ENCODE data around the gene LOXHD1.

DNA sequence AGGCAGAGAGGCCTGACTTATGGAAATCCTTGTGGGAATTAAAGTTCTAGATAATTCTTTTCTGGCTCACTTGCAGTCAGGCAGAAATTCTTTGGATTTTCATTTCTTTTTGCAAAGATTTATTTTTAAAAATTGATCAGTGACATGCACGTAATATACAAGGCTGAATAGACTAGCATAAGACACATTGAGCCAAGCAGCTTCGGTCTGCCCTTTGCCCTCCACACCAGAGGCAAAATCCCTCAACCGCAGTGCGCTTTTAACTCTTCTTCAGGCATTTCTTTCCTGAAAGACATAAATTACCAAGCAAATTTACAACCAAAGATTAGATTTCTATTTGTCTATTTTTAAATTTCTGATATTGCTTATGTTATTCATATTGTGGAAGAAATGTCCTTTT is 227.9 kb downstream of the LOXHD1 start:
- TF ChIP-seq MYC (IDR thresholded peaks at IDR 0.05; ENCODE audit: insufficient read depth, insufficient read length, insufficient replicate concordance, low read length, severe bottlenecking): no peak
- TF ChIP-seq EZH2 (IDR thresholded peaks at IDR 0.05; ENCODE audit: borderline replicate concordance, control insufficient read depth, low read depth, low read length): no peak
- TF ChIP-seq TBL1XR1 (IDR thresholded peaks at IDR 0.05; ENCODE audit: low read depth, low read length): no peak
- TF ChIP-seq PML (IDR thresholded peaks at IDR 0.05; ENCODE audit: low read length): no peak
- no peak for TF ChIP-seq CREB1 (IDR thresholded peaks at IDR 0.05; ENCODE audit: low read depth)
- no peak for TF ChIP-seq FOS (IDR thresholded peaks at IDR 0.05; ENCODE audit: borderline replicate concordance, extremely low read depth, insufficient read length)
- no peak for TF ChIP-seq POLR2A (IDR thresholded peaks at IDR 0.05; ENCODE audit: low read depth, low read length)
- TF ChIP-seq, protein P1, sequence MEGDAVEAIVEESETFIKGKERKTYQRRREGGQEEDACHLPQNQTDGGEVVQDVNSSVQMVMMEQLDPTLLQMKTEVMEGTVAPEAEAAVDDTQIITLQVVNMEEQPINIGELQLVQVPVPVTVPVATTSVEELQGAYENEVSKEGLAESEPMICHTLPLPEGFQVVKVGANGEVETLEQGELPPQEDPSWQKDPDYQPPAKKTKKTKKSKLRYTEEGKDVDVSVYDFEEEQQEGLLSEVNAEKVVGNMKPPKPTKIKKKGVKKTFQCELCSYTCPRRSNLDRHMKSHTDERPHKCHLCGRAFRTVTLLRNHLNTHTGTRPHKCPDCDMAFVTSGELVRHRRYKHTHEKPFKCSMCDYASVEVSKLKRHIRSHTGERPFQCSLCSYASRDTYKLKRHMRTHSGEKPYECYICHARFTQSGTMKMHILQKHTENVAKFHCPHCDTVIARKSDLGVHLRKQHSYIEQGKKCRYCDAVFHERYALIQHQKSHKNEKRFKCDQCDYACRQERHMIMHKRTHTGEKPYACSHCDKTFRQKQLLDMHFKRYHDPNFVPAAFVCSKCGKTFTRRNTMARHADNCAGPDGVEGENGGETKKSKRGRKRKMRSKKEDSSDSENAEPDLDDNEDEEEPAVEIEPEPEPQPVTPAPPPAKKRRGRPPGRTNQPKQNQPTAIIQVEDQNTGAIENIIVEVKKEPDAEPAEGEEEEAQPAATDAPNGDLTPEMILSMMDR (IDR thresholded peaks at IDR 0.05 in 2 of 3, conservative IDR thresholded peaks at IDR 0.05 in 1 of 3; ENCODE audit: control insufficient read depth in 2 of 3, extremely low read depth in 1 of 3, insufficient read depth in 1 of 3, low read depth in 3 of 3, low read length in 3 of 3): no peak
- TF ChIP-seq RAD21 (IDR thresholded peaks at IDR 0.05; ENCODE audit: insufficient read depth, low read depth, low read length): no peak
- no peak for TF ChIP-seq ZSCAN29 (IDR thresholded peaks at IDR 0.05)
- TF ChIP-seq, protein P2, sequence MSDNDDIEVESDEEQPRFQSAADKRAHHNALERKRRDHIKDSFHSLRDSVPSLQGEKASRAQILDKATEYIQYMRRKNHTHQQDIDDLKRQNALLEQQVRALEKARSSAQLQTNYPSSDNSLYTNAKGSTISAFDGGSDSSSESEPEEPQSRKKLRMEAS (IDR thresholded peaks at IDR 0.05; ENCODE audit: low read depth, low read length): no peak
- TF ChIP-seq SMAD1 (IDR thresholded peaks at IDR 0.05; ENCODE audit: low read depth, partially characterized antibody): no peak
- no peak for TF ChIP-seq TARDBP (IDR thresholded peaks at IDR 0.05; ENCODE audit: borderline replicate concordance)
- TF ChIP-seq, protein P3, sequence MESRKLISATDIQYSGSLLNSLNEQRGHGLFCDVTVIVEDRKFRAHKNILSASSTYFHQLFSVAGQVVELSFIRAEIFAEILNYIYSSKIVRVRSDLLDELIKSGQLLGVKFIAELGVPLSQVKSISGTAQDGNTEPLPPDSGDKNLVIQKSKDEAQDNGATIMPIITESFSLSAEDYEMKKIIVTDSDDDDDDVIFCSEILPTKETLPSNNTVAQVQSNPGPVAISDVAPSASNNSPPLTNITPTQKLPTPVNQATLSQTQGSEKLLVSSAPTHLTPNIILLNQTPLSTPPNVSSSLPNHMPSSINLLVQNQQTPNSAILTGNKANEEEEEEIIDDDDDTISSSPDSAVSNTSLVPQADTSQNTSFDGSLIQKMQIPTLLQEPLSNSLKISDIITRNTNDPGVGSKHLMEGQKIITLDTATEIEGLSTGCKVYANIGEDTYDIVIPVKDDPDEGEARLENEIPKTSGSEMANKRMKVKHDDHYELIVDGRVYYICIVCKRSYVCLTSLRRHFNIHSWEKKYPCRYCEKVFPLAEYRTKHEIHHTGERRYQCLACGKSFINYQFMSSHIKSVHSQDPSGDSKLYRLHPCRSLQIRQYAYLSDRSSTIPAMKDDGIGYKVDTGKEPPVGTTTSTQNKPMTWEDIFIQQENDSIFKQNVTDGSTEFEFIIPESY (IDR thresholded peaks at IDR 0.05): no peak

Data from GM12878 (cell line).